OCI-LY3 (cell line): Measurements from ENCODE around the gene ARHGAP15.

Experiments used
- CTCF ChIP-seq: fragments of 200-600, 300-600 bp; sonication (generic); IDR thresholded peaks from 2 replicates; pipeline ENCODE4 v1.5.1; 2014; ENCODE audit warnings: antibody characterized with exemption, low read length, low read depth
- EZH2phosphoT487 ChIP-seq: fragments of 200-600 bp; shearing (Covaris generic); IDR thresholded peaks from 2 replicates; pipeline ENCODE4 v1.6.1; 2018; ENCODE audit warnings: antibody characterized with exemption, mixed run types, low read depth

- TF ChIP-seq CTCF = no peak
- no peak for TF ChIP-seq EZH2phosphoT487
Observed at GRCh38 chr2:143645921-143646645, 516.9 kb downstream of the ARHGAP15 start.
